H1 (cell line): Measurements from ENCODE around the gene B4GALNT3. TPM values are rescaled to one million over a fixed set of nuclear protein-coding genes. Genes with fewer than 3 reads are reported as not detected.

ENCODE experiments used
- CTCF ChIA-PET: fragments of 300-600 bp; sonication (Branson Sonifier 250); formaldehyde crosslinking; loops from one replicate; lab custom pipeline; 2021; ENCODE audit not compliant: partially characterized antibody; lab: Charles Lee
- POLR2A ChIA-PET: fragments of 300-600 bp; sonication (Branson Sonifier 250); formaldehyde crosslinking; loops from one replicate; lab custom pipeline; 2021; ENCODE audit warnings: inconsistent platforms; ENCODE audit not compliant: partially characterized antibody; lab: Charles Lee
- DNase-seq, 2 experiments: peaks; one replicate each; pipeline versions ENCODE4 v3.0.0 to v3.0.0-alpha.2; 2010 to 2022; ENCODE audit warnings: low spot score in 2 of 2, low read depth in 1 of 2, mixed read lengths in 1 of 2
- FAIRE-seq: peaks from 2 replicates; lab custom pipeline; 2011; peaks lifted over from hg19 to GRCh38; lab: Jason Lieb, UNC
- H2AFZ ChIP-seq: 2 replicates; pipeline ENCODE4 v1.8.1; 2012; ENCODE audit warnings: low read length, inconsistent platforms
- H2AK5ac ChIP-seq: 2 replicates; pipeline ENCODE4 v1.6.1; 2013; ENCODE audit warnings: low read depth, low read length
- H2BK120ac ChIP-seq: replicated peaks from 2 replicates; pipeline ENCODE3; 2013; ENCODE audit warnings: low read depth, low read length, inconsistent platforms
- H2BK12ac ChIP-seq: 2 replicates; pipeline ENCODE4 v1.6.1; 2013; ENCODE audit warnings: low read depth, low read length
- H2BK15ac ChIP-seq: 2 replicates; pipeline ENCODE4 v1.6.1; 2013; ENCODE audit warnings: low read length
- H2BK20ac ChIP-seq: 2 replicates; pipeline ENCODE4 v1.6.1; 2013; ENCODE audit warnings: low read length
- H2BK5ac ChIP-seq: 2 replicates; pipeline ENCODE4 v1.6.1; 2013; ENCODE audit warnings: low read depth, low read length
- H3K14ac ChIP-seq: 2 replicates; pipeline ENCODE4 v1.6.1; 2013; ENCODE audit warnings: inconsistent platforms; ENCODE audit not compliant: insufficient read length
- H3K18ac ChIP-seq: 2 replicates; pipeline ENCODE4 v1.6.1; 2013; ENCODE audit warnings: low read length; ENCODE audit errors: extremely low read depth
- H3K23ac ChIP-seq: 2 replicates; pipeline ENCODE4 v1.6.1; 2013; ENCODE audit warnings: inconsistent platforms; ENCODE audit not compliant: insufficient read length
- H3K23me2 ChIP-seq: 2 replicates; pipeline ENCODE4 v1.6.1; 2013; ENCODE audit warnings: low read depth, low read length
- H3K27ac ChIP-seq: 2 replicates; pipeline ENCODE4 v1.6.1; 2011; ENCODE audit warnings: low read depth, low read length, inconsistent platforms
- H3K27me3 ChIP-seq, 4 experiments: replicated peaks in 1 of 4; 1 replicate in 1 of 4; 2 replicates in 3 of 4; pipeline versions ENCODE4 v1.6.1 to v1.8.1; 2011 to 2013; ENCODE audit warnings: low read length in 3 of 4, mild to moderate bottlenecking in 3 of 4, inconsistent platforms in 2 of 4, mixed read lengths in 2 of 4, moderate library complexity in 1 of 4; ENCODE audit not compliant: control insufficient read depth in 3 of 4, insufficient read depth in 3 of 4; ENCODE audit errors: extremely low read depth in 1 of 4
- H3K36me3 ChIP-seq, 4 experiments: 2 replicates each; pipeline versions ENCODE4 v1.6.1 to v1.8.1; 2011 to 2013; ENCODE audit warnings: mild to moderate bottlenecking in 4 of 4, low read length in 3 of 4, moderate library complexity in 2 of 4, control low read depth in 1 of 4, inconsistent platforms in 1 of 4; ENCODE audit not compliant: insufficient read depth in 4 of 4, control insufficient read depth in 2 of 4
- H3K4ac ChIP-seq: replicated peaks from 2 replicates; pipeline ENCODE3; 2013; ENCODE audit warnings: low read length, low read depth, mixed read lengths, inconsistent platforms; ENCODE audit not compliant: insufficient read length
- H3K4me1 ChIP-seq, 4 experiments: replicated peaks in 1 of 4; 1 replicate in 1 of 4; 2 replicates in 3 of 4; pipeline versions ENCODE4 v1.6.1 to v1.8.1; 2011 to 2013; ENCODE audit warnings: low read length in 3 of 4, inconsistent platforms in 2 of 4, mixed read lengths in 1 of 4; ENCODE audit not compliant: insufficient read depth in 4 of 4, control insufficient read depth in 3 of 4
- H3K4me2 ChIP-seq, 2 experiments: 2 replicates each; pipeline versions ENCODE4 v1.6.1 to v1.8.1; 2011 to 2013; ENCODE audit warnings: low read depth in 2 of 2, low read length in 2 of 2, control low read depth in 1 of 2, inconsistent platforms in 1 of 2, mild to moderate bottlenecking in 1 of 2; ENCODE audit not compliant: insufficient read depth in 1 of 2
- H3K4me3 ChIP-seq, 4 experiments: fragments of 200-600, 300-600 bp in 1 of 4; sonication (generic), shearing (Covaris generic), sonication (Bioruptor Twin) in 1 of 4; 2 replicates each; pipeline versions ENCODE4 v1.5.1 to v1.8.1; 2011 to 2016; ENCODE audit warnings: low read length in 4 of 4, low read depth in 3 of 4, control low read depth in 2 of 4, inconsistent platforms in 2 of 4, mild to moderate bottlenecking in 2 of 4, mixed read lengths in 1 of 4, moderate library complexity in 1 of 4; ENCODE audit not compliant: insufficient read depth in 2 of 4; ENCODE audit errors: extremely low read depth in 1 of 4
- H3K56ac ChIP-seq: replicated peaks from 2 replicates; pipeline ENCODE3; 2013; ENCODE audit warnings: low read depth, mild to moderate bottlenecking, mixed read lengths, low read length, inconsistent platforms; ENCODE audit not compliant: insufficient read length
- H3K79me1 ChIP-seq: 2 replicates; pipeline ENCODE4 v1.6.1; 2013; ENCODE audit warnings: low read depth, low read length, control low read depth
- H3K79me2 ChIP-seq, 2 experiments: 2 replicates each; pipeline versions ENCODE4 v1.6.1 to v1.8.1; 2012 to 2013; ENCODE audit warnings: low read length in 2 of 2, mild to moderate bottlenecking in 2 of 2, inconsistent platforms in 1 of 2; ENCODE audit not compliant: insufficient read depth in 2 of 2, control insufficient read depth in 1 of 2
- H3K9ac ChIP-seq, 4 experiments: replicated peaks in 1 of 4; 1 replicate in 1 of 4; 2 replicates in 3 of 4; pipeline versions ENCODE4 v1.6.1 to v1.8.1; 2011 to 2013; ENCODE audit warnings: low read depth in 3 of 4, low read length in 3 of 4, control low read depth in 2 of 4, mild to moderate bottlenecking in 2 of 4, moderate library complexity in 2 of 4, inconsistent platforms in 1 of 4; ENCODE audit errors: extremely low read depth in 1 of 4
- H3K9me3 ChIP-seq, 2 experiments: 2 replicates each; pipeline versions ENCODE4 v1.6.1 to v1.8.1; 2012 to 2013; ENCODE audit warnings: mild to moderate bottlenecking in 2 of 2, moderate library complexity in 2 of 2, control low read depth in 1 of 2, inconsistent platforms in 1 of 2, low read depth in 1 of 2, low read length in 1 of 2, mixed read lengths in 1 of 2; ENCODE audit not compliant: insufficient read depth in 2 of 2
- H4K20me1 ChIP-seq, 2 experiments: replicated peaks in 1 of 2; 2 replicates each; pipeline versions ENCODE3 to v1.8.1; 2011 to 2013; ENCODE audit warnings: inconsistent platforms in 2 of 2, low read length in 2 of 2, mild to moderate bottlenecking in 1 of 2; ENCODE audit not compliant: insufficient read depth in 2 of 2, control insufficient read depth in 1 of 2
- H4K5ac ChIP-seq: 2 replicates; pipeline ENCODE4 v1.6.1; 2013; ENCODE audit warnings: low read length, low read depth, mixed read lengths, inconsistent platforms; ENCODE audit not compliant: insufficient read length
- H4K8ac ChIP-seq: 2 replicates; pipeline ENCODE4 v1.8.0; 2013; ENCODE audit warnings: mild to moderate bottlenecking, moderate library complexity, low read length, inconsistent platforms; ENCODE audit not compliant: insufficient read depth; ENCODE audit errors: extremely low read depth
- H4K91ac ChIP-seq: replicated peaks from 2 replicates; pipeline ENCODE3; 2013; ENCODE audit warnings: low read length, mixed read lengths, inconsistent platforms; ENCODE audit not compliant: insufficient read length
- CTBP2 ChIP-seq: IDR thresholded peaks from 2 replicates; pipeline ENCODE4 v1.7.0; 2011; ENCODE audit warnings: borderline replicate concordance, mild to moderate bottlenecking, moderate library complexity, mixed read lengths, low read length; ENCODE audit not compliant: insufficient read depth, insufficient read length
- HDAC2 ChIP-seq, 2 experiments: fragments of 300-600 bp in 1 of 2; sonication (generic) in 1 of 2; IDR thresholded peaks; 2 replicates each; pipeline ENCODE4 v1.6.1; 2011 to 2012; ENCODE audit warnings: low read depth in 2 of 2, low read length in 2 of 2, mild to moderate bottlenecking in 2 of 2, moderate library complexity in 2 of 2, borderline replicate concordance in 1 of 2, inconsistent platforms in 1 of 2
- KDM4A ChIP-seq: IDR thresholded peaks from one replicate; pipeline ENCODE4 v1.7.1; 2012; ENCODE audit warnings: low read depth, mild to moderate bottlenecking, moderate library complexity, low read length, inconsistent platforms; ENCODE audit not compliant: severe bottlenecking
- SRF ChIP-seq: IDR thresholded peaks from 2 replicates; pipeline ENCODE4 v1.6.1; 2011; ENCODE audit warnings: mild to moderate bottlenecking, low read depth, low read length, moderate library complexity
- TEAD4 ChIP-seq: IDR thresholded peaks from 2 replicates; pipeline ENCODE4 v1.6.1; 2012; ENCODE audit warnings: low read depth, low read length, inconsistent platforms, mixed read lengths
- WGBS, 2 experiments: shearing (Covaris generic) in 1 of 2; methylation state at CpG; one replicate each; pipeline versions ENCODE4 v1.1.6 to v1.1.7; 2013 to 2015; ENCODE audit warnings: low lambda C conversion rate in 2 of 2, mixed read lengths in 2 of 2, inconsistent platforms in 1 of 2, low coverage in 1 of 2, missing lambda C conversion rate in 1 of 2; ENCODE audit not compliant: insufficient replicate concordance in 2 of 2, insufficient coverage in 1 of 2, insufficient read length in 1 of 2; ENCODE audit errors: extremely low coverage in 1 of 2, missing lambda C conversion rate in 1 of 2; 5-methylcytosine and 5-hydroxymethylcytosine counted together
- polyA plus RNA-seq, 7 experiments: library from polyadenylated mRNA; depleted of rRNA in 3 of 7; stranded (reverse) in 5 of 7; unstranded in 2 of 7; fragments of >200 nt in 5 of 7; fragments of 200-250 nt in 2 of 7; gene quantifications; 1 replicate in 5 of 7; 2 replicates in 1 of 7; 4 replicates in 1 of 7; pipeline versions ENCODE4 v1.2.1 to v1.2.3, GENCODE V29; 2011 to 2013; ENCODE audit warnings: missing spikeins in 2 of 7, mixed read lengths in 2 of 7
- total RNA-seq: library from RNA; stranded (reverse); fragmentation: NEBNext Ultra II Directional; extraction: Animal tissue kit (Norgen Biotek cat#: 25700); gene quantifications from 2 replicates; pipeline ENCODE4 v1.2.1, GENCODE V29; 2021

The B4GALNT3 gene
- total and polyA plus RNA-seq, 2 of the 8 experiments (the other 6 are each of a cell fraction or from before 2014, with no cell fraction given), result 12.5 to 20.3 TPM

GRCh38 chr12:466039-466438, 6.3 kb downstream of the B4GALNT3 start:
- no peaks in the 10 kb centered on the region for H3K23me2 ChIP-seq
- no peak overlapping the region for H4K91ac ChIP-seq
- no peak overlapping the region for H3K56ac ChIP-seq
- 89% methylated on average over 8 of the region's 8 CpGs; no CpG with 5 or more reads in 1 of the 2 experiments for WGBS, 2 experiments
- H3K4me2 ChIP-seq, result no peak overlapping the region
- H3K9me3 ChIP-seq, result no peaks in the 10 kb centered on the region
- H3K23ac ChIP-seq, result no peak overlapping the region
- FAIRE-seq, result no peak
- H2AFZ ChIP-seq, result no peak overlapping the region
- H3K9ac ChIP-seq, result no peak overlapping the region
- H3K4me3 ChIP-seq, result no peak overlapping the region
- H3K4ac ChIP-seq, result no peak overlapping the region
- POLR2A ChIA-PET, result no interaction called here
- CTCF ChIA-PET, result interaction anchor here (0.6 to 1.7 kb wide), 3 partner anchors 13 to 82 kb away, joined by 4 read pairs; no protein-coding TSS in a partner anchor
- no peak overlapping the region for H4K5ac ChIP-seq
- H3K18ac ChIP-seq, result no peak overlapping the region
- no peak overlapping the region for H2BK5ac ChIP-seq
- no peak overlapping the region for H2AK5ac ChIP-seq
- no peaks in the 10 kb centered on the region; the same call in 1 of the 2 replicates for H3K79me1 ChIP-seq
- H3K79me2 ChIP-seq, result no peaks in the 10 kb centered on the region; a peak in 1 of 4 replicates
- H3K14ac ChIP-seq, result no peak overlapping the region
- peaks cover 0 to 4% (median 0%) of the 10 kb centered on the region in 4 experiments; a peak in 2 of 7 replicates for H3K4me1 ChIP-seq
- H4K20me1 ChIP-seq, result peaks cover 3 to 9% of the 10 kb centered on the region in 2 experiments
- no peak overlapping the region for H2BK12ac ChIP-seq
- peaks cover 0 to 11% (median 6%) of the 10 kb centered on the region in 4 experiments; a peak in 5 of 7 replicates for H3K27me3 ChIP-seq
- no peaks in the 10 kb centered on the region for H3K36me3 ChIP-seq
- H2BK15ac ChIP-seq, result no peak overlapping the region
- H3K27ac ChIP-seq, result no peak overlapping the region
- DNase-seq, result no peak
- no peak overlapping the region; the same call in 1 of the 2 replicates for H4K8ac ChIP-seq
- H2BK120ac ChIP-seq, result no peak overlapping the region
- no peak overlapping the region for H2BK20ac ChIP-seq
- TF ChIP-seq SRF (no peak), HDAC2 (IDR thresholded peaks at IDR 0.05; ENCODE audit: borderline replicate concordance in 1 of 2, low read depth in 2 of 2, low read length in 2 of 2) (no peak), TEAD4 (no peak), KDM4A (no peak), CTBP2 (no peak)
